GM10248 (cell line): ENCODE results near the gene SAMD4A.

Experiments
- CTCF ChIA-PET: fragments of 300-600 bp; sonication (Branson Sonifier 250); formaldehyde crosslinking; extraction: SDS; loops from one replicate; lab custom pipeline; 2021; ENCODE audit warnings: antibody characterized with exemption; lab: Yijun Ruan, JAX
- POLR2A ChIA-PET: fragments of 350-650 bp; sonication (Branson Sonifier 250); formaldehyde crosslinking; extraction: SDS; loops from one replicate; lab custom pipeline; 2020; ENCODE audit warnings: antibody characterized with exemption; lab: Yijun Ruan, JAX
- DNase-seq: peaks from one replicate; pipeline ENCODE4 v3.0.0; 2012; ENCODE audit errors: extremely low spot score
- TF ChIP-seq, protein P1 (sequence below): IDR thresholded peaks from 2 replicates; pipeline ENCODE4 v1.5.1; 2012; ENCODE audit warnings: mild to moderate bottlenecking, low read depth; ENCODE audit errors: extremely low read depth, missing control alignments, control extremely low read depth

SAMD4A gene

DNA sequence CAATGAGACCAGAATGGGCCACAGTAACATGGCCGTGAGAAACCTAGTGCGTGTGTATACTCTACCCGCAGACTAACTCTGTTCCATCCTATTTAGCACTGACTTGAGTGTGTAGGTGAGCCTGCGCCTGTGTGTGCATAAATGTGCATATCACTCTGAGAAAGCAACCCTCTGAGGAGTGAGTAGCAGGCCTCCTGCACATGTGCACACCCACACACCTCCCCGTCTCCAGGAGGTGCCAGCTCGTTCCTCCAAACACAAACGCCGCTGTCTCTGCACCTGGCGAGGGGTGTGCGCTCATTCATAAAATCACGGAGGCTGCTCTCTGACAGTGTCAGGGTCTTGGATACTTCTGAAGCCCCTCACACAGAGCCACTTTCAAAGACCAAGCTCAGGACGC, 196.8 kb downstream of the SAMD4A start:
- POLR2A ChIA-PET, result no interaction called here
- no peak for DNase-seq
- CTCF ChIA-PET, result interaction anchor here (1.4 to 2.2 kb wide), 2 partner anchors 10 to 42 kb away, joined by 3 to 19 read pairs; no protein-coding TSS in a partner anchor
- TF ChIP-seq, protein P1, sequence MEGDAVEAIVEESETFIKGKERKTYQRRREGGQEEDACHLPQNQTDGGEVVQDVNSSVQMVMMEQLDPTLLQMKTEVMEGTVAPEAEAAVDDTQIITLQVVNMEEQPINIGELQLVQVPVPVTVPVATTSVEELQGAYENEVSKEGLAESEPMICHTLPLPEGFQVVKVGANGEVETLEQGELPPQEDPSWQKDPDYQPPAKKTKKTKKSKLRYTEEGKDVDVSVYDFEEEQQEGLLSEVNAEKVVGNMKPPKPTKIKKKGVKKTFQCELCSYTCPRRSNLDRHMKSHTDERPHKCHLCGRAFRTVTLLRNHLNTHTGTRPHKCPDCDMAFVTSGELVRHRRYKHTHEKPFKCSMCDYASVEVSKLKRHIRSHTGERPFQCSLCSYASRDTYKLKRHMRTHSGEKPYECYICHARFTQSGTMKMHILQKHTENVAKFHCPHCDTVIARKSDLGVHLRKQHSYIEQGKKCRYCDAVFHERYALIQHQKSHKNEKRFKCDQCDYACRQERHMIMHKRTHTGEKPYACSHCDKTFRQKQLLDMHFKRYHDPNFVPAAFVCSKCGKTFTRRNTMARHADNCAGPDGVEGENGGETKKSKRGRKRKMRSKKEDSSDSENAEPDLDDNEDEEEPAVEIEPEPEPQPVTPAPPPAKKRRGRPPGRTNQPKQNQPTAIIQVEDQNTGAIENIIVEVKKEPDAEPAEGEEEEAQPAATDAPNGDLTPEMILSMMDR, result no peak

DNA sequence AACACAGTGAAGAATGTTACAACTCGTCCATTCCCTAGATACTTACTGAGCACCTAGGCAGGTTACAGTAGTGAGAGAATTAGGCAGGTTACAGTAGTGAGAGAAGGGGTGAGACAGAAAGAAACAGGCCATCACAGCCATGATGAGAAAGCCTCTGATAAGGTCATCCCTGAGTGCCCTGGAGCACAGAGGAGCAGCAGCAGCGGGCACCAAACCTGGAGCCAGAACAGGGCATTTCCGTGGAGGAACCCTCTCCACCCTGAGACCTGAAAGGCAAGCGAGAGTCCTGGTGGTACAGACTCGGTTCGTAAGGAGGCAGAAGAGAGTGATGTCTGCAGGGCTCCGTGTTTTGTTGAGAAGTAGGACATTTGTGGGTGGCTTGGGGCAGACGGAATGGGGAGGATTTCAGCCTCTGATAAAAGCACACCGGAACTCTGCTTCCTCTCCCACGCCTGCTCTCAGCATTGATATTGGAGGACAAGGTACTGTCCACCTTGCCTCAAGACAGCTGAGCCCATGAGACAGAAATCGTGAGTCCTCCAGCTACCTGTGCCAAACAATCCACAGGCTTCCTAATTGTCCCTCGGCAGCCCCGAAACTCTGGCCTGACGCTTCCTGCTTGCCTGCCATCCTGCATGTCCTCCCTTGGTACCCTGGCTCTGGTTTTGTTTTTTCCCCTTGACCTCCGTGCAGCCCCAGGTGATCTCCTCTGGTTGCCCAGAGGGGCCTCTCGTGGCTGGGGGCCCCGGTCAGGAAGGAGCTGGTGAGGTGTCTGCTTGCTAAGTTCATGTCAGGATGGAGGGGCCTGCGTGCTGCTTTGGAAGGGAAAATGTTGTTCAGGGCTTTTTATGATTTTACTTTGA, 199.6 kb downstream of the SAMD4A start:
- TF ChIP-seq, protein P1, result no peak
- POLR2A ChIA-PET, result no interaction called here
- CTCF ChIA-PET, result interaction anchor here (0.8 to 1.5 kb wide), 2 partner anchors 10 to 44 kb away, joined by 3 to 4 read pairs; no protein-coding TSS in a partner anchor
- DNase-seq, result no peak

DNA sequence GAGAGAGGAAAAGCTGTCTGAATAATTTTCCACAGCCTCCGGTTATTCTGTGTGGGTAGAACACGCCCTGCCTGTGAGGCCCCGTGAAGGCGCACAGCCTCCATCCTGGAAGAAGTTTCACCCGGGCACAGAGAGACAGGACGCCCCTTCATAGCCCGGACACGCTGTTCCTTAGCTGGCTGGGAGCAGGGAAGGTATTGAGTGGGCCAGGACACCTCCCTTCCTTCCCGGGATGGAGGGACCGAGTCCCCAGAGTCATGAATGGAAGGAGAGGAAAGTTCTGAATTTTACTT, 200.2 kb downstream of the SAMD4A start:
- CTCF ChIA-PET, result interaction anchor here (0.8 to 1.5 kb wide), 3 partner anchors 10 to 44 kb away, joined by 3 to 4 read pairs (median 3); no protein-coding TSS in a partner anchor

DNA sequence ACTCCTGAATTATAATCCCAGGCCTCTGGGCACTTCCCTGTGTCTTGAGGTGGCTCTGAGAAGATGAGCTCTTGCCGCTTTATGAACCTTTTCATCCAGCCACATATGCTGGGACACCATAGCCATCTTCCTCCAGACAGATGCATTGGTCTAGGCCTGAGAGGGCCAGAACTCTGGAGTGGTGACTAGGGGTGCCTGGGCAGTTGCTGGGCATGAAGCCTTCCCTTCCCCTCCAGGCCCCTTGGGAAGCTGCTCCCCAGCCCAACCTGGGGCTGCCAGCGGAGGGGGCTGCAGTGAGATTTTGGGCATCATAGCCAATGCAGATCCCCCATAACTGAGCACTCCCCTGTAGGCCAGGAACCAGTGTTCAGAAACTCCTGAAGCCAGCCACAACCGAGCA, 200.5 kb downstream of the SAMD4A start:
- ChIA-PET POLR2A (no interaction called here), CTCF (interaction anchor here (0.7 to 1.6 kb wide), 5 partner anchors 11 to 74 kb away, joined by 3 to 4 read pairs (median 3); no protein-coding TSS in a partner anchor)
- TF ChIP-seq, protein P1, result no peak
- no peak for DNase-seq

More for the DNA sequence above, 200.2 kb downstream of the SAMD4A start:
- POLR2A ChIA-PET, result no interaction called here
- TF ChIP-seq, protein P1, result no peak
- no peak for DNase-seq

DNA sequence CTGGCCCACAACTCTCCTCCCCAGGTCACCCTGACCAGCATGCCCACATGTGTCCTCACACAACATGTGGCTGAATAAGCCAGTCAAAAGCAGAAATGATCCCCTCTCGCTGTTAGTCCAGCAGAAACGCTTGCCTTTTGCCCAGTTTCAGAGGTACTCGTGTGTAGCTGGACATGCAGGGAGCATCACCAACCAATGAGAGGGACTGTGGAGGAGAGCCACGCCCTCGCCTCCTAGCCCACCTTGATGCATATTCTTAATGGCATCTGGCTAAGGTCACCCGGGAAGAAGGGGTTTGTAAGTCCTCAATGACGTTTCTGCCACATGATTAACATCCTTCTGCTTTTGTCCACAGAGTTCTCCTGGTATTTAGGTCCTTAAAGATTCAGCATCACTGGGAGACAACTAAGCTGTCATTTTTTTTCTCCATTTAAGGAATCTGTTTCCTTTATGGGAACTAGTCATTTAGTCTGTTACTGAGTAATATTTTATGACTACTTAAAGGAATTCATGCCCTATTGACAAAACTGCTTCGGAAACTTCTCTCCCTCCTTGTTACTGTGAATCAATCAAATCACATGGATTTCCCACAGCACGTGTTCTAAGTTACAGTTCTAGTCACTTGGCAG, 201.7 kb downstream of the SAMD4A start:
- ChIA-PET POLR2A (no interaction called here), CTCF (interaction anchor here (1.6 kb wide), 1 partner anchor 75 kb away, joined by 3 read pairs; no protein-coding TSS in a partner anchor)
- DNase-seq, result no peak
- TF ChIP-seq, protein P1, result no peak

DNA sequence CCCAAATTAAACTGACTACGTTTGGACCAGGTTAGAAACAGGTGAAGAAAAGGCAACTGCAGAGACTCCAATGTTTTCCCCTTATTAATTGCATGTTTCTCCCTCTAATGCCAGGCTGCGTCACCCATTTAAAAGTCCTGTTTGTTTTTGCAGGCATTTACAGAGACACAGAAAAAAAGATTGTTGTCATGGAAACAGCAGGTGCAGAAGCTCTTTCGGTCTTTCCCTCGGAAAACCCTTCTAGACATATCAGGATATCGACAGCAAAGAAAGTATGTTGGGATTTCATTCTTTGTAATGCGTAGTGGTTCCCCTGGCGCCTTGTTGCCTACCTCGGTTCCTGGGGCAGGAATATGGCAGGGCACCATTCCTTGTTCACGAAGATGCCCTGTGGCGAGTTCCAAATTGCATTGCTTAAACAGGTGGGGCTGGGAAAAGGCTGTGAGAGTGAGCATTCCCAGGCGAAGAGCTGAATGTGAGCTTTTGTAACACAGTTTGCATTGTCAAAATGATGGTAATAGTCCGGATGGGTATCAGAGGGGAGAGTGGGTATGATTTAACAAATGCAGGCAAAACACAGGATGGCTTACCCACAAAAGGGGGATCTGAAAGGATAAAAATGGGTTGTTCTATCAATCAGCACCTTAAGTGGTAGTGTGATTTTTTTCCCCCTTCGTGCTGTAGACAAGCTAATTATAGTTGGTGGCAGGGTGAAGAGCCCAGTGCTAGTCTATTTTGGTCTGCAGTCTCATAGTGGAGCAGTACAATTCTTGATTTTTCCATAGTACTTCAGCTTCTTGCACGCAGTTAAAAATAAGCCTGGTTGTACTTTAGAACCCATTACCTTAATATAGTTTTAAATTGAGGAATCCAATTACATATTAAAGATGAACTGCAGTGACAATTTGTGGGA, 203.3 kb downstream of the SAMD4A start:
- TF ChIP-seq, protein P1, result no peak
- POLR2A ChIA-PET, result no interaction called here
- no peak for DNase-seq
- CTCF ChIA-PET, result interaction anchor here (0.8 to 1.5 kb wide), 3 partner anchors 12 to 206 kb away, joined by 3 to 5 read pairs (median 4); partner anchors contain the start of gene SAMD4A
